Keratinocyte (primary cell): ENCODE data around the gene RIPK1. TPM values are rescaled to one million over a fixed set of nuclear protein-coding genes. Genes with fewer than 3 reads are reported as not detected.

ENCODE experiments used
- DNase-seq: peaks from one replicate; pipeline ENCODE4 v3.0.0-alpha.2; 2011; ENCODE audit warnings: low read depth, missing footprints, low spot score
- FAIRE-seq: peaks from 2 replicates; lab custom pipeline; 2011; peaks lifted over from hg19 to GRCh38; lab: Jason Lieb, UNC
- H2AFZ ChIP-seq: 2 replicates; pipeline ENCODE4 v1.6.0; 2012; ENCODE audit warnings: low read length, control low read depth, inconsistent platforms; ENCODE audit not compliant: control insufficient read depth
- H3K27ac ChIP-seq: 2 replicates; pipeline ENCODE4 v1.5.1; 2011; ENCODE audit warnings: low read length; ENCODE audit not compliant: control insufficient read depth, insufficient read depth
- H3K27me3 ChIP-seq: 3 replicates; pipeline ENCODE4 v1.6.0; 2011; ENCODE audit warnings: low read length; ENCODE audit not compliant: control insufficient read depth, insufficient read depth; ENCODE audit errors: extremely low read depth
- H3K36me3 ChIP-seq, 2 experiments: 2 replicates in 1 of 2; 3 replicates in 1 of 2; pipeline ENCODE4 v1.5.1; 2011; ENCODE audit warnings: low read length in 2 of 2, mild to moderate bottlenecking in 1 of 2; ENCODE audit not compliant: control insufficient read depth in 2 of 2, insufficient read depth in 2 of 2; ENCODE audit errors: extremely low read depth in 1 of 2
- H3K4me1 ChIP-seq: 3 replicates; pipeline ENCODE4 v1.5.1; 2011; ENCODE audit warnings: low read length; ENCODE audit not compliant: control insufficient read depth, insufficient read depth; ENCODE audit errors: extremely low read depth
- H3K4me2 ChIP-seq: 3 replicates; pipeline ENCODE4 v1.6.0; 2011; ENCODE audit warnings: low read depth, low read length; ENCODE audit not compliant: control insufficient read depth, insufficient read depth; ENCODE audit errors: extremely low read depth
- H3K4me3 ChIP-seq, 3 experiments: fragments of 200-600 bp in 1 of 3; sonication (generic) in 1 of 3; 2 replicates in 2 of 3; 3 replicates in 1 of 3; pipeline ENCODE4 v1.5.1; 2011 to 2016; ENCODE audit warnings: low read length in 3 of 3, mild to moderate bottlenecking in 3 of 3, control low read depth in 2 of 3, inconsistent platforms in 1 of 3, low read depth in 1 of 3, mixed read lengths in 1 of 3, mixed run types in 1 of 3, moderate library complexity in 1 of 3; ENCODE audit not compliant: control insufficient read depth in 2 of 3, insufficient read depth in 2 of 3; ENCODE audit errors: extremely low read depth in 1 of 3
- H3K79me2 ChIP-seq: 2 replicates; pipeline ENCODE4 v1.6.0; 2012; ENCODE audit warnings: low read length; ENCODE audit not compliant: control insufficient read depth, insufficient read depth
- H3K9ac ChIP-seq: 3 replicates; pipeline ENCODE4 v1.6.0; 2011; ENCODE audit warnings: low read length; ENCODE audit not compliant: control insufficient read depth, insufficient read depth; ENCODE audit errors: extremely low read depth
- H3K9me1 ChIP-seq: 3 replicates; pipeline ENCODE4 v1.6.0; 2011; ENCODE audit warnings: low read length; ENCODE audit not compliant: control insufficient read depth, insufficient read depth; ENCODE audit errors: extremely low read depth
- H3K9me3 ChIP-seq: 2 replicates; pipeline ENCODE4 v1.5.1; 2012; ENCODE audit warnings: low read depth, low read length; ENCODE audit not compliant: control insufficient read depth
- H4K20me1 ChIP-seq: 3 replicates; pipeline ENCODE4 v1.6.0; 2011; ENCODE audit warnings: low read length; ENCODE audit not compliant: control insufficient read depth, insufficient read depth; ENCODE audit errors: extremely low read depth
- EZH2 ChIP-seq: IDR thresholded peaks from one replicate; pipeline ENCODE4 v1.6.1; 2012; ENCODE audit warnings: inconsistent platforms, mild to moderate bottlenecking, low read length, moderate library complexity
- dilution Hi-C: fragments of 300-500 bp; cut with MboI; formaldehyde crosslinking; loops from one replicate; pipeline ENCODE4 v1.7.0; 2020; ENCODE audit warnings: low sequenced_read_pairs; ENCODE audit not compliant: extremely low pct_ligation_motif_present
- polyA plus RNA-seq, 5 experiments: library from polyadenylated mRNA; depleted of rRNA in 3 of 5; stranded (reverse) in 3 of 5; stranded (forward) in 1 of 5; unstranded in 1 of 5; fragments of >200 nt; gene quantifications; 1 replicate in 1 of 5; 2 replicates in 3 of 5; 3 replicates in 1 of 5; pipeline versions ENCODE4 v1.2.1 to v1.2.3, GENCODE V29; 2011 to 2012; ENCODE audit warnings: missing spikeins in 2 of 5, low read depth in 1 of 5, low replicate concordance in 1 of 5
- TF ChIP-seq, protein P1 (sequence below), 3 experiments: IDR thresholded peaks in 1 of 3; conservative IDR thresholded peaks in 1 of 3; optimal IDR thresholded peaks in 1 of 3; 2 replicates in 2 of 3; 3 replicates in 1 of 3; pipeline versions ENCODE3 to v1.5.1; 2011; ENCODE audit warnings: low read length in 3 of 3, mild to moderate bottlenecking in 3 of 3, moderate library complexity in 2 of 3, control low read depth in 1 of 3, inconsistent platforms in 1 of 3; ENCODE audit not compliant: insufficient read depth in 2 of 3; ENCODE audit errors: extremely low read depth in 1 of 3

Gene RIPK1
- polyA plus RNA-seq, 1 donor (not counting 4 experiments of a cell fraction or from before 2014, with no cell fraction given), result 13.8 TPM

DNA sequence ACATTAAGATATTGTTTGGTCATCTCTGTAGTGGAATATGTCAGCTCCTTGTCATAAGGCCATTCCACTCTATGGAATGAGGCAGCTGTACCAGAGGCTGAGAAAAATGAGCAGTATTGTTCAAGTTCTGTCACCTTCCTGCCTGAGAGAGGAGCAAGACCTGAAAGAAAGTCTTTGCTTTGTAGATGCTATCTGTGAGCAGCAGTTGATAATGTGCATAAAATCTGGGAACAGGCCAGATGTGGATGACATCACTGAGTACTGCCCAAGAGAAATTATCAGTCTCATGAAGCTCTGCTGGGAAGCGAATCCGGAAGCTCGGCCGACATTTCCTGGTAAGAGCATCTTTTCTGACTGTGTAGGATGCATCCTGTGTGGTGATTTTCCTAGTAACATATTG lies 16.8 kb downstream of the RIPK1 start:
- Histone ChIP-seq H3K4me3 (no peak overlapping the region), H4K20me1 (no peaks in the 10 kb centered on the region), H3K9me3 (no peaks in the 10 kb centered on the region), H3K4me2 (no peak overlapping the region), H3K36me3 (peaks cover 10 to 20% of the 10 kb centered on the region in 2 experiments), H2AFZ (no peak overlapping the region), H3K27ac (no peak overlapping the region), H3K79me2 (no peaks in the 10 kb centered on the region), H3K4me1 (peaks cover 15% of the 10 kb centered on the region), H3K9ac (no peak overlapping the region), H3K9me1 (no peaks in the 10 kb centered on the region), H3K27me3 (no peaks in the 10 kb centered on the region)
- no peak for DNase-seq
- dilution Hi-C loops, result no loop called here
- no peak for FAIRE-seq
- TF ChIP-seq EZH2, result no peak
- TF ChIP-seq, protein P1, sequence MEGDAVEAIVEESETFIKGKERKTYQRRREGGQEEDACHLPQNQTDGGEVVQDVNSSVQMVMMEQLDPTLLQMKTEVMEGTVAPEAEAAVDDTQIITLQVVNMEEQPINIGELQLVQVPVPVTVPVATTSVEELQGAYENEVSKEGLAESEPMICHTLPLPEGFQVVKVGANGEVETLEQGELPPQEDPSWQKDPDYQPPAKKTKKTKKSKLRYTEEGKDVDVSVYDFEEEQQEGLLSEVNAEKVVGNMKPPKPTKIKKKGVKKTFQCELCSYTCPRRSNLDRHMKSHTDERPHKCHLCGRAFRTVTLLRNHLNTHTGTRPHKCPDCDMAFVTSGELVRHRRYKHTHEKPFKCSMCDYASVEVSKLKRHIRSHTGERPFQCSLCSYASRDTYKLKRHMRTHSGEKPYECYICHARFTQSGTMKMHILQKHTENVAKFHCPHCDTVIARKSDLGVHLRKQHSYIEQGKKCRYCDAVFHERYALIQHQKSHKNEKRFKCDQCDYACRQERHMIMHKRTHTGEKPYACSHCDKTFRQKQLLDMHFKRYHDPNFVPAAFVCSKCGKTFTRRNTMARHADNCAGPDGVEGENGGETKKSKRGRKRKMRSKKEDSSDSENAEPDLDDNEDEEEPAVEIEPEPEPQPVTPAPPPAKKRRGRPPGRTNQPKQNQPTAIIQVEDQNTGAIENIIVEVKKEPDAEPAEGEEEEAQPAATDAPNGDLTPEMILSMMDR (optimal IDR thresholded peaks at IDR 0.05 in 1 of 3, IDR thresholded peaks at IDR 0.05 in 1 of 3, conservative IDR thresholded peaks at IDR 0.05 in 1 of 3; ENCODE audit: extremely low read depth in 1 of 3, insufficient read depth in 2 of 3, low read length in 3 of 3), result no peak

DNA sequence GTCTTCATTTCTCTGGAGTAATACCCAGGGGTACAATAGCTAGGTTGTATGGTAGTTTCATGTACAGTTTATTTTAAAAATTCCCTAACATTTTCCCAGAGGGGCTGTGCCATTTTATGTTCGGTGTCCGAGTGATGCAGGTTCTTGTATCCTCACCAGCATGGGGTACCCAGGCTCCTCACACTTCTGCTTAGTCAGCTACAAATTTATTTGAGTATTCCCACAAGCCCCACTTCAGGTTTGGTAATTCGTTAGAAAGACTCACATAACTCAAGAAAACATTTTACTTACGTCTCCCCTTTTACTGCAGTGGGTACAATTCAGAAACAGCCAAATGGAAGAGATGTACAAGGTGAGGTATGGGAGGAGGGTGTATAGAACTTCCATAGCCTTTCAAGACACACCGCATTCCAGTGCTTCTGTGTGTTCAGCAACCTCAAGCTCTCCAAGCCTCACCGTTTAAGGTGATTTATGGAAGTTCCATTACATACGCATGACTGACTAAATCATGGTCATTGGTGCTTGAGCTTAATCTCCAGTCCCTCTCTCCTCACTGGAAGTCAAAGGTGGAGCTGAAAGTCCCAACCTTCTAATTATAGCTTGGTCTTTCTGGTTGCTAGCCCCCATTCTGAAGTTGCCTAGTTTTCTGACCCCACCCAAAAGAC lies 18.1 kb downstream of the RIPK1 start:
- Histone ChIP-seq H3K4me1 (peaks cover 15% of the 10 kb centered on the region), H3K36me3 (peaks cover 11 to 20% of the 10 kb centered on the region in 2 experiments), H3K9me3 (no peaks in the 10 kb centered on the region), H4K20me1 (no peaks in the 10 kb centered on the region), H3K4me3 (no peak overlapping the region), H3K79me2 (no peaks in the 10 kb centered on the region), H3K27ac (no peak overlapping the region), H3K4me2 (no peak overlapping the region), H3K9me1 (no peaks in the 10 kb centered on the region), H3K9ac (no peak overlapping the region), H2AFZ (no peak overlapping the region), H3K27me3 (no peaks in the 10 kb centered on the region)
- DNase-seq (no peak), FAIRE-seq (no peak)
- dilution Hi-C loops, result no loop called here
- TF ChIP-seq EZH2, result no peak
- TF ChIP-seq, protein P1 (optimal IDR thresholded peaks at IDR 0.05 in 1 of 3, IDR thresholded peaks at IDR 0.05 in 1 of 3, conservative IDR thresholded peaks at IDR 0.05 in 1 of 3; ENCODE audit: extremely low read depth in 1 of 3, insufficient read depth in 2 of 3, low read length in 3 of 3), result no peak
